Liver (tissue), 3 donors: ENCODE data around the gene TBC1D5.
"Not testable (repeated sequence)": the region's sequence is repeated elsewhere in the genome, so short reads cannot be mapped to it uniquely, and the experiment has no call there.

Experiments used
- CTCF ChIP-seq: fragments of 150-350 bp; IDR thresholded peaks from 2 replicates; pipeline ENCODE4 v1.5.1; 2017; ENCODE audit warnings: improper control_type of control experiment, low read depth, low read length; ENCODE audit not compliant: missing input control
- GABPA ChIP-seq, 2 donors: IDR thresholded peaks in 1 of 2; conservative IDR thresholded peaks in 1 of 2; 2 replicates each; pipeline ENCODE4 v1.6.1; 2016; ENCODE audit warnings: antibody characterized with exemption in 2 of 2, mild to moderate bottlenecking in 1 of 2, moderate library complexity in 1 of 2
- JUND ChIP-seq, 2 donors: IDR thresholded peaks; 2 replicates each; pipeline ENCODE4 v1.6.1; 2016; ENCODE audit warnings: antibody characterized with exemption in 2 of 2
- MAX ChIP-seq: IDR thresholded peaks from 2 replicates; pipeline ENCODE4 v1.6.1; 2016; ENCODE audit warnings: antibody characterized with exemption
- RAD21 ChIP-seq, 2 donors: IDR thresholded peaks; 2 replicates each; pipeline ENCODE4 v1.6.1; 2016; ENCODE audit warnings: antibody characterized with exemption in 2 of 2, mild to moderate bottlenecking in 2 of 2
- REST ChIP-seq: IDR thresholded peaks from 2 replicates; pipeline ENCODE4 v1.6.1; 2016; ENCODE audit warnings: antibody characterized with exemption, mild to moderate bottlenecking
- YY1 ChIP-seq: IDR thresholded peaks from 2 replicates; pipeline ENCODE4 v1.6.1; 2016; ENCODE audit warnings: antibody characterized with exemption, mild to moderate bottlenecking
- donor health status: healthy.
- donor health status: healthy.

- TF ChIP-seq CTCF; JUND (IDR thresholded peaks at IDR 0.05); GABPA (IDR thresholded peaks at IDR 0.05 in 1 of 2, conservative IDR thresholded peaks at IDR 0.05 in 1 of 2); REST; RAD21 (IDR thresholded peaks at IDR 0.05); YY1; MAX: not testable (repeated sequence)
These were observed 92.7 kb downstream of the TBC1D5 start for GRCh38 chr3:17649748-17650147.
